T follicular helper cell (primary cell): ENCODE results near the gene SLC25A39.
"Not testable (repeated sequence)": the region's sequence is repeated elsewhere in the genome, so short reads cannot be mapped to it uniquely, and the experiment has no call there.

Experiments used
- DNase-seq: peaks from one replicate; pipeline ENCODE4 v3.0.0-alpha.2; 2020; ENCODE audit warnings: low read depth

Gene SLC25A39

GRCh38 chr17:44335564-44335963, 10.9 kb upstream of the SLC25A39 start:
- DNase-seq, result no peak

- DNase-seq, result no peak
These were observed 10.1 kb upstream of the SLC25A39 start for GRCh38 chr17:44334727-44335126.

GRCh38 chr17:44334315-44334714, 9.7 kb upstream of the SLC25A39 start:
- no peak for DNase-seq

- no peak for DNase-seq
These were observed 8.7 kb upstream of the SLC25A39 start for GRCh38 chr17:44333371-44333770.

- peak; percentile 62 for DNase-seq
These were observed 6.7 kb upstream of the SLC25A39 start for GRCh38 chr17:44331249-44331760.

GRCh38 chr17:44330263-44330662, 5.6 kb upstream of the SLC25A39 start:
- DNase-seq, result not testable (repeated sequence)

- not testable (repeated sequence) for DNase-seq
These were observed 4.9 kb upstream of the SLC25A39 start for GRCh38 chr17:44329516-44329915.

GRCh38 chr17:44327715-44328449, 3.3 kb upstream of the SLC25A39 start:
- no peak for DNase-seq

- DNase-seq, result peak; percentile 91
These were observed 2.3 kb upstream of the SLC25A39 start for GRCh38 chr17:44326861-44327444.

- DNase-seq, result no peak
These were observed 492 bp downstream of the SLC25A39 start for GRCh38 chr17:44324092-44324570.

- no peak for DNase-seq
These were observed 1.1 kb downstream of the SLC25A39 start for GRCh38 chr17:44323359-44324091.

- DNase-seq, result no peak
These were observed 2.3 kb downstream of the SLC25A39 start for GRCh38 chr17:44322236-44322895.

GRCh38 chr17:44321246-44322120, 3.1 kb downstream of the SLC25A39 start:
- no peak for DNase-seq

- DNase-seq, result no peak
These were observed 4.6 kb downstream of the SLC25A39 start for GRCh38 chr17:44320066-44320465.

GRCh38 chr17:44318077-44318892, 6.3 kb downstream of the SLC25A39 start:
- no peak for DNase-seq

- no peak for DNase-seq
These were observed 7.1 kb downstream of the SLC25A39 start for GRCh38 chr17:44317545-44317944.

GRCh38 chr17:44315760-44316731, 8.6 kb downstream of the SLC25A39 start:
- no peak for DNase-seq

- DNase-seq, result no peak
These were observed 9.6 kb downstream of the SLC25A39 start for GRCh38 chr17:44314869-44315661.
